ENCODE results near the gene RTKN.

Gene RTKN

DNA sequence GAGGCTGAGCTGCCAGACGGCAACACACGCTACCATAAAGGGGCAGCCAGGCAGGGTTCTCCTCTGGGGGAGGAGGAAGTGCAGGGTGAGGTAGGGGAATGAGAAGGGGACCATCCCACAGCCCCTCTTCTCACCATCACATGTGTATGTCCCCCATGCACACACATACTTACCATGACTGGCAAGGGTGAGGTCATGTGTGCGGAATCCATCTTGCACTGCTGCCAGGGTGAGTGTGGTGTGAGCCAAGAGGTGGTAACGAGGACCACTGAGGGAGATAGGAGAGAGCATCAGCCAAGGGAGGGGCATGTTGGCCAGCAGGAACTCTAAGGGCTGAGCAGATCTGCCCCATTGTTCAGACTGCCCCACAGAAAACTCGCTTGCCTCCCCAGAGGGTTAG, 13.1 kb downstream of the RTKN start:
- no peak for TF ChIP-seq POLR2AphosphoS5 (IDR thresholded peaks at IDR 0.05; ENCODE audit: low read depth, low read length)

DNA sequence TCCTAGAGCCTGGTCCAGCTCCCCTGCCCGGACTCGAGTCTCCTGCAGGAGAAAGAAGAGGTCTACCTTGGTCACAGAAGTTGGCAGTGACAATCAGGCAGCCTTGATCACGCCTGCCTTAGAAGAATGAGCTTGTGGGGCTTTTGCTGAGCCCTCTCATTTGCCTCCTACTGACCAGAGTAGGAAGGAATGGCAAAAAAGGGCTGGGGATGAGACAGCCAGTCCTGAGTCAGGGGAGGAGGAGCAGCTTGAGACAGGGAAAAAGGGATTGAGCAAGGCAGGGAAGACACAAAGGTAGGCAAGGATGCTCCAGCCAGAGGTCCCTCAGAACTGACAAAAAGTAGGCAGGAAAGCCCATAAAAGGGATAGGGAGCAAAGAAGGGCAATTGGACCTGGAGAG, 14.2 kb downstream of the RTKN start:
- TF ChIP-seq FOXP2 (optimal IDR thresholded peaks at IDR 0.05; ENCODE audit: borderline replicate concordance, extremely low read depth, extremely low read length, insufficient read depth) (no peak), SIN3A (IDR thresholded peaks at IDR 0.05; ENCODE audit: borderline replicate concordance, insufficient read depth, low read length) (no peak)

DNA sequence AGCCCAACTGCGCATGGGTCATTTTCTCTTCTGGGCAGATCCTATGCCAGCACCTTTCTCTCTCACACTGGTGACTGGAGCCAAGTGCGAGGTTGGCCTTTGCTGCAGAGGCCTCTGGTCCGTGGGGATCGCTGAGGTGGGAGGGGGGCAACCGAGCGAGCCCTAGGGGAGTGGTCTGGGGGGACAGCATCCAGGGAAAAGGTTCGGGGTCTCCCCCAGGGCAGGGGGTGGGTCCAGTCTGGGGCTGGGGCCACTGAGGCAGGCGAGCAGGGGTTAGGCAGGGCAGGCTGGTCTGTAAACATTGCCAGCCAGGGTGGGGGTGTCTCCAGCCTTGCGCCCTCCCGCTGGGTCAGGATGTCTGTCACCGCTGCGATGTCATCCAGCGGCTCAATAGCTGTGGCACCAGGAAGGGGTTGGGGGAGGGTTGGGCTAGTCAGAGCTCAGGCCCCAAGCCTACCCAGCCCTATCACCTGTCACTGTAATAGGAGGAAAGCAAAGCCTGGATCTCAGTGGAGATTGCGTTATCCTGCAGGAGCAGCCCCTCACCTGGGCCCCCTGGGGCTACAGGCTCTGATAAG, 15.5 kb downstream of the RTKN start:
- TF ChIP-seq FOXP2 (optimal IDR thresholded peaks at IDR 0.05; ENCODE audit: borderline replicate concordance, extremely low read depth, extremely low read length, insufficient read depth), result no peak

DNA sequence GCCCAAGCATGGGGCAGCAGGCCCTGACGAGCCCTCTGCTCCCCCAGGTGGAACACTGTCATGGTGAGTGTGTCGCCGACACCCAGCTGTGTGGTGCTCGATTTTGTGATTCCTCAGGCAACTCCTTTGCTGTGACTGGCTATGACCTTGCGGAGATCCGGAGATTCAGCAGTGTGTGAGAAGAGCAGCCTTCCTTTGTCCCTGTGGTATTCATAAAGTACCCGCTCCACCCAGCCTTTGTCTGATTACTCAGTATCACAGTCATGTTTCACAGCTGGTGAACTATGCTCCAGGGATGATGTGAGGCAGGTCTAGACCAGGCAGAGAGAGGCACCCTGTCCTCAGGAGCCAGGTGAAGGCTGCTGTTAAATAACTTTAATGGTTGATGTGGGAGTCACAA, 16.2 kb downstream of the RTKN start:
- no peak for TF ChIP-seq POLR2AphosphoS5 (IDR thresholded peaks at IDR 0.05; ENCODE audit: low read depth, low read length)
- TF ChIP-seq SIN3A (IDR thresholded peaks at IDR 0.05; ENCODE audit: borderline replicate concordance, insufficient read depth, low read length), result no peak
- TF ChIP-seq, protein P1, sequence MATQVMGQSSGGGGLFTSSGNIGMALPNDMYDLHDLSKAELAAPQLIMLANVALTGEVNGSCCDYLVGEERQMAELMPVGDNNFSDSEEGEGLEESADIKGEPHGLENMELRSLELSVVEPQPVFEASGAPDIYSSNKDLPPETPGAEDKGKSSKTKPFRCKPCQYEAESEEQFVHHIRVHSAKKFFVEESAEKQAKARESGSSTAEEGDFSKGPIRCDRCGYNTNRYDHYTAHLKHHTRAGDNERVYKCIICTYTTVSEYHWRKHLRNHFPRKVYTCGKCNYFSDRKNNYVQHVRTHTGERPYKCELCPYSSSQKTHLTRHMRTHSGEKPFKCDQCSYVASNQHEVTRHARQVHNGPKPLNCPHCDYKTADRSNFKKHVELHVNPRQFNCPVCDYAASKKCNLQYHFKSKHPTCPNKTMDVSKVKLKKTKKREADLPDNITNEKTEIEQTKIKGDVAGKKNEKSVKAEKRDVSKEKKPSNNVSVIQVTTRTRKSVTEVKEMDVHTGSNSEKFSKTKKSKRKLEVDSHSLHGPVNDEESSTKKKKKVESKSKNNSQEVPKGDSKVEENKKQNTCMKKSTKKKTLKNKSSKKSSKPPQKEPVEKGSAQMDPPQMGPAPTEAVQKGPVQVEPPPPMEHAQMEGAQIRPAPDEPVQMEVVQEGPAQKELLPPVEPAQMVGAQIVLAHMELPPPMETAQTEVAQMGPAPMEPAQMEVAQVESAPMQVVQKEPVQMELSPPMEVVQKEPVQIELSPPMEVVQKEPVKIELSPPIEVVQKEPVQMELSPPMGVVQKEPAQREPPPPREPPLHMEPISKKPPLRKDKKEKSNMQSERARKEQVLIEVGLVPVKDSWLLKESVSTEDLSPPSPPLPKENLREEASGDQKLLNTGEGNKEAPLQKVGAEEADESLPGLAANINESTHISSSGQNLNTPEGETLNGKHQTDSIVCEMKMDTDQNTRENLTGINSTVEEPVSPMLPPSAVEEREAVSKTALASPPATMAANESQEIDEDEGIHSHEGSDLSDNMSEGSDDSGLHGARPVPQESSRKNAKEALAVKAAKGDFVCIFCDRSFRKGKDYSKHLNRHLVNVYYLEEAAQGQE (IDR thresholded peaks at IDR 0.05; ENCODE audit: insufficient read depth in 1 of 2, low read depth in 2 of 2, low read length in 2 of 2), result no peak

DNA sequence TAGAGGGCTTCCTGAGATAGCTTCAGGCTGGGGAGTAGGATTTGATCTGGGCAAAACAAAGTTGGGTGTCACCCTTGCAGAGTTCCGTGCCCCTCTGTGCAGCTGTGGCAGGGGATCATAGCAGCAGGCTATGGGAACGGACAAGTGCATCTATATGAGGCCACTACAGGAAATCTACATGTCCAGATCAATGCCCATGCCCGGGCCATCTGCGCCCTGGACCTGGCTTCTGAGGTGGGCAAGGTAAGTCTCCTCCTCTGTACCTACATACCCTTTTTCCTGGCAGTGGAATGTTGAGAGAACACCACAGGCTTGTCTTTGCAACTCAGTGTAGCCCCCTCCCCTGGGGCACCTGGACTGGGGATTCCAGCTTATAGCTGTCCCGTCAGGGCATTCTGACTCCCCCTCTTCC, 16.7 kb downstream of the RTKN start:
- TF ChIP-seq SIN3A (IDR thresholded peaks at IDR 0.05; ENCODE audit: borderline replicate concordance, insufficient read depth, low read length), result no peak
- no peak for TF ChIP-seq FOXP2 (optimal IDR thresholded peaks at IDR 0.05; ENCODE audit: borderline replicate concordance, extremely low read depth, extremely low read length, insufficient read depth)
- TF ChIP-seq, protein P1 (IDR thresholded peaks at IDR 0.05; ENCODE audit: insufficient read depth in 1 of 2, low read depth in 2 of 2, low read length in 2 of 2), result no peak
- TF ChIP-seq TAF1 (IDR thresholded peaks at IDR 0.05; ENCODE audit: borderline replicate concordance, insufficient read depth, low read length), result no peak
- no peak for TF ChIP-seq POLR2AphosphoS5 (IDR thresholded peaks at IDR 0.05; ENCODE audit: low read depth, low read length)

DNA sequence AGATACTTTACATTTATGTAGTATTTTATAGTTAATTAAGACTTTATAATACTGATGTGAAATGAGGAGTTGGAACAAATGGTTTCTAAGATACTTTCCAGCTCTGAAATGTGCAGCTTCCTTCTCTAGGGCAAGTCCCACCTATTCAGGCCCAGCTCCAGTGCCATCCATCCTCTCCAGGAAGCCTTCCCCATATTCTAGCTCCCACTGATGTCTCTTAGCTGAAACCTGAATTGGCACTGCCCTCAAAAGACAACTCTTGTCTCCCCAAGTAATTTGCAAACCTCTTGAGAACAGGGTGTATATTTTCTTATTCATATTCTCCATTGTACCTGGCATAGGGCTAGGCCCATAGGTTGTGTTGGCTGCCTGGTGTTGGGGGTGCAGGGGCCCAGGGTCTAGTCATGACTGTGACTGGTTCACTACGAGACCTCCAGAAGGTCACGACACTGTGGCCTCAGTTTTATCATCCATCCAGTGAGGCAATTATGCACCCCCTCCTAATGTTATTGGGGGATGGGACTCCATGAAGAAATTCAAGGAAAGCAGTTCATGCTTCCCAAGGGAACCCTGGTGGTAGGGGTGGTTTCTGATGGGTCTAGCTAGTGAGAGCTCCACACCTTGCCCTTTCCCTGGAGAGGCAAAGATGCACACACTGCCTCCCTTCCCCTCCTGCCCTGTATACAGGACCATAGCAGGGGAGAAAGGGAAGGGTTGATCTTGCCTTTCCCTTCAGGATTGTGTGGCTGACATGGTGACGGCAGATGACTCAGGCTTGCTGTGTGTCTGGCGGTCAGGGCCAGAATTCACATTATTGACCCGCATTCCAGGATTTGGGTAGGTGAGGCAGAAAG, 17.4 kb downstream of the RTKN start:
- TF ChIP-seq, protein P1 (IDR thresholded peaks at IDR 0.05; ENCODE audit: insufficient read depth in 1 of 2, low read depth in 2 of 2, low read length in 2 of 2), result no peak
- TF ChIP-seq POLR2AphosphoS5 (IDR thresholded peaks at IDR 0.05; ENCODE audit: low read depth, low read length) (no peak; the same call in 1 of the 2 replicates), TAF1 (IDR thresholded peaks at IDR 0.05; ENCODE audit: borderline replicate concordance, insufficient read depth, low read length) (no peak), SIN3A (IDR thresholded peaks at IDR 0.05; ENCODE audit: borderline replicate concordance, insufficient read depth, low read length) (no peak), FOXP2 (optimal IDR thresholded peaks at IDR 0.05; ENCODE audit: borderline replicate concordance, extremely low read depth, extremely low read length, insufficient read depth) (no peak)

Measured in PFSK-1 (cell line).